Occipital lobe (tissue), 2 donors: ENCODE results near the gene DHRS13. TPM values are rescaled to one million over a fixed set of nuclear protein-coding genes. Genes with fewer than 3 reads are reported as not detected.

ENCODE experiments used
- DNase-seq: peaks from one replicate; lab custom pipeline; 2025; lab: John Stamatoyannopoulos, UW
- total RNA-seq: library from RNA; depleted of rRNA; stranded (reverse); fragments of >200 nt; gene quantifications from one replicate; pipeline ENCODE4 v1.2.3, GENCODE V29; 2014

Gene DHRS13
- 27.1 TPM for total RNA-seq

- peak; percentile 62 for DNase-seq
Measured at GRCh38 chr17:28902819-28903545, at the start of gene DHRS13. Gene DHRS13 (minus strand): TSS chr17:28903079. CDS start chr17:28902944, 135 bp downstream.

- peak; percentile 98 for DNase-seq
Measured at GRCh38 chr17:28951991-28952975, 49.4 kb upstream of the DHRS13 start.

- DNase-seq: peak; percentile 98
Measured at GRCh38 chr17:28951428-28951990, 48.6 kb upstream of the DHRS13 start, which contains the start of gene PHF12. Gene PHF12 (minus strand): TSS chr17:28951518. CDS start chr17:28950960, 558 bp downstream.

DNA sequence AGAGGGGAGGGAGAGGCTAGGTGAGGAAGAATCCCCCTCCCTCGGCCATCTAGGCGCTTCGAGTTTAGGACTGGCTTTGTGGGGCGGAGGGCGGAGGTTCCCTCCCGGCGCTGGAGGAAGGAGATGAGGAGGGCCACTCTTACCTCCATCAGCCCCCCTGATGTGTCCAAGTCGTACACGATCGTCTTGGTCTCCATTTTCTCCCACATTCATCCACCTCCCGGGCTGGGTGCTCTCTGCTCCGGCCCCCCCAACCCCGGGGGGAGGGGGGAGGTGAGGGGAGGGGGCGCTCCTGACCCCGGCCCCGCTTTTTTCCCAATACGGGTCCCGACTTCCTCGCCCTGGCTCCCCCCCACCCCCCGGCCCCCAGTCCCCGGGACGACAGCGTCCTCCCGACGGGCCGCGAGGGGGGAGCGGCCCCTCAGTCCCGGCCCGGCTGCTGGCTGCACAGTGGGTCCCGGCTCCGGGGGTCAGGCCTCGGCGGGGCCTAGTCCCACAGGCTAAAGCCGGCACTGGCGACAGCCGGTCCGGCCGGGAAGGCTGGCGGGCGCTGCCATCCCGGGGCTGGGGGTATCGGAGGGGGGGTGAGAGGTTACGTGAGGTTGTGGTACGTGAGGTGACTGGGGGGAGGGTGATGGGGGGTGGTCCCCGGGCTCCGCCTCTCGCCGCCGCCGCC lies 48.0 kb upstream of the DHRS13 start:
- no peak for DNase-seq

- peak; percentile 47 for DNase-seq
Measured at GRCh38 chr17:28950017-28950751, 47.3 kb upstream of the DHRS13 start.

GRCh38 chr17:28949185-28950016 lies 46.5 kb upstream of the DHRS13 start:
- DNase-seq: peak; percentile 63

GRCh38 chr17:28948873-28949184 lies 46.0 kb upstream of the DHRS13 start:
- no peak for DNase-seq

- DNase-seq: no peak
Measured at GRCh38 chr17:28948342-28948741, 45.5 kb upstream of the DHRS13 start.

DNA sequence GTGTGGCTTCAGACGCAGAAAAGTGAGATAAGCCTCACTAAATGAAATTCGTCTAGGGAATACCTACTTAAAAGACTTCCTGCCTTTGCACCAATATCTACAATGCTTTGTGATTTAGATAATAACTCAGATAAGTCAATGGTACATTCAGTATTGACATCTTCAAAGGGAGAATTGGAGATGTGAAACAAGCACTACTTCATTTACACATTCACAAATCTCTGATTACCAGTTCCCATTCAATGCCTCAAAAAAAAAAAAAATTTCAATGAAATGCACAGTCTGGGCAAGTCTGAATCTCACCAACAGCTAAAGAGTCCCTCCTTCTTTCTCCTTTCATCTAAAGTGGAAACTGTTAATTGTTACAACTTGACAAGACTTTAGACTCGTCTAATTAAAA lies 44.8 kb upstream of the DHRS13 start:
- no peak for DNase-seq

DNA sequence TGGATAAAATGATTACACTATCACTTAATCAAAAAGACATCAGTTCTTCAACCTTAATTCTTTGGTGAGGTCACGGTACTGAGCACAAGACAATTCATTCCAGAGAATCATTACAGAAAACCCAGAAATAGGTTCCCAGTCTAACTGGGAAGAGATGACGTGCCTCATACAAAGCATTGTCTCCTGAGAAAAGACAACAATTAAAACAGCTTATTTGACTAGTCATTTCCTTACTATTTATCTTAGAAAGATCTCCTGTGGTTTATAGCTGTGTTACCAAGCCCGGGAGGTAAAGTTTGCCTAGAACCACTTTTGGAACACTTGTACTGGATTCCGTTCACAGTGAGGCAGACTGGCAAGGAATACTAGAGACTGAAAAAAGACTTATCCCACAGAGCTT lies 43.4 kb upstream of the DHRS13 start:
- no peak for DNase-seq

- DNase-seq: no peak
Measured at GRCh38 chr17:28944862-28945741, 42.2 kb upstream of the DHRS13 start.

GRCh38 chr17:28944343-28944742 lies 41.5 kb upstream of the DHRS13 start:
- no peak for DNase-seq

GRCh38 chr17:28942925-28943324 lies 40.0 kb upstream of the DHRS13 start:
- DNase-seq: no peak

DNA sequence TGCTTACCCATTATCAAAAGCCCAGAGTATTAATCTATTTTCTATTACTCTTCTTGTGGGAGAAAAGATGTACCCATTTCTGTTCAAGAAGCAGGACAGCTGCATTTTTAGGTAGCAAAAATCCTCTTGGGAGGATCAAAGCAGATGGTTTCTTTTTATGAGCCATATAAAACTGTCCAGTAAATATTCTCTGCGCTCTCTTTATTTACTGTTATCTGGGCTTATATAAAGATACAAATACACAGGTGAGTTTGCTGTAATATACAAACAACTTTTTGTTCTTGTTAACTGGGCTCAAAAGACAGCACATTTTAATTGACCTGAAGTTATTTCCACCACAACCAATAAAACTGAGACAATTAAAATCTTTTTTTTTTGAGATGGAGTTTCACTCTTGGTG lies 38.4 kb upstream of the DHRS13 start:
- no peak for DNase-seq

DNA sequence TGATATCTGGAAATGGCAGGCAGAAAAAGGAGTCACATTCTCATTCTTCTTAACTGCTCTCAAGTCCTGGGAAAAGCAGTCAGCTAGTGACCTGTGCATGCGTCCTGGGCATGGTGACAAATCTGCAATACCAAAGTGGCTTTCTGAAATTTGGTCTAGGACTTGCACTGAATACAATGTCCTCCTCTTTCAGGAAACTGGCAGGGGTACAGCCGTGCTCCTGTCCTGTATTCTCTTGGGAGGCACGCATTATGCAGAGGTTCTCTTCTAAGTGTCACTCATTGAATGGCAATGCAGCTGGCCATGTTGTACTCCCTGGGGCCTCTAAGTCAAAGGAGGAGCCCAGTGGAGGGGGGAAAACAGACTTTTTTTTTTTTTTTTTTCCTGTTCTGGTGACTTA lies 37.8 kb upstream of the DHRS13 start:
- no peak for DNase-seq

GRCh38 chr17:28940142-28940541 lies 37.3 kb upstream of the DHRS13 start:
- no peak for DNase-seq

DNA sequence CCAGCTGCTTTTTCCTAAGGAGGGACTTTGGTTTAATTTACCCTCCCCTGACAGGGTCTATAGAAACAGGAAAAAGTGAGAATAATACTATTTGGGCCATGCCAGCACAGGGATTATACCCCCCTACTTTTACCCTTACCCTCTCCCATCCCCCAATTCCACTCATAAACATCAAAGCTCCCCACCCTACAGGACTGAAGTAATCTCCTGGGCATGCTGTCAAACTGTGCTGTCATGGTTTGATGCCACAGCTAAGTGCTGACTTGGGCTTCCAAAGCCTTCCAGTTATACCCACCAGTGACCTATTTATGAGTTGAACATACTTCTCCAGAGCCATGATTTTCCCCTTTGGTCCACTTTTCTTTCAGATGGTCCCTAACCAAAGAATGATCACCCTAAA lies 35.7 kb upstream of the DHRS13 start:
- no peak for DNase-seq

- DNase-seq: no peak
Measured at GRCh38 chr17:28937044-28937729, 34.3 kb upstream of the DHRS13 start.
